ENCODE results near the gene PGBD1.

GRCh38 chr6:28254121-28254519, 27.3 kb upstream of the PGBD1 start:
- TF ChIP-seq, protein P1, sequence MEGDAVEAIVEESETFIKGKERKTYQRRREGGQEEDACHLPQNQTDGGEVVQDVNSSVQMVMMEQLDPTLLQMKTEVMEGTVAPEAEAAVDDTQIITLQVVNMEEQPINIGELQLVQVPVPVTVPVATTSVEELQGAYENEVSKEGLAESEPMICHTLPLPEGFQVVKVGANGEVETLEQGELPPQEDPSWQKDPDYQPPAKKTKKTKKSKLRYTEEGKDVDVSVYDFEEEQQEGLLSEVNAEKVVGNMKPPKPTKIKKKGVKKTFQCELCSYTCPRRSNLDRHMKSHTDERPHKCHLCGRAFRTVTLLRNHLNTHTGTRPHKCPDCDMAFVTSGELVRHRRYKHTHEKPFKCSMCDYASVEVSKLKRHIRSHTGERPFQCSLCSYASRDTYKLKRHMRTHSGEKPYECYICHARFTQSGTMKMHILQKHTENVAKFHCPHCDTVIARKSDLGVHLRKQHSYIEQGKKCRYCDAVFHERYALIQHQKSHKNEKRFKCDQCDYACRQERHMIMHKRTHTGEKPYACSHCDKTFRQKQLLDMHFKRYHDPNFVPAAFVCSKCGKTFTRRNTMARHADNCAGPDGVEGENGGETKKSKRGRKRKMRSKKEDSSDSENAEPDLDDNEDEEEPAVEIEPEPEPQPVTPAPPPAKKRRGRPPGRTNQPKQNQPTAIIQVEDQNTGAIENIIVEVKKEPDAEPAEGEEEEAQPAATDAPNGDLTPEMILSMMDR (IDR thresholded peaks at IDR 0.05; ENCODE audit: insufficient read depth, low read length, poor library complexity, severe bottlenecking) = no peak
- no peak for TF ChIP-seq EZH2phosphoT487 (conservative IDR thresholded peaks at IDR 0.05; ENCODE audit: low read length)

All from SU-DHL-6 (cell line).